ENCODE data around the gene DIRAS1.

Gene DIRAS1, protein sequence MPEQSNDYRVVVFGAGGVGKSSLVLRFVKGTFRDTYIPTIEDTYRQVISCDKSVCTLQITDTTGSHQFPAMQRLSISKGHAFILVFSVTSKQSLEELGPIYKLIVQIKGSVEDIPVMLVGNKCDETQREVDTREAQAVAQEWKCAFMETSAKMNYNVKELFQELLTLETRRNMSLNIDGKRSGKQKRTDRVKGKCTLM

DNA sequence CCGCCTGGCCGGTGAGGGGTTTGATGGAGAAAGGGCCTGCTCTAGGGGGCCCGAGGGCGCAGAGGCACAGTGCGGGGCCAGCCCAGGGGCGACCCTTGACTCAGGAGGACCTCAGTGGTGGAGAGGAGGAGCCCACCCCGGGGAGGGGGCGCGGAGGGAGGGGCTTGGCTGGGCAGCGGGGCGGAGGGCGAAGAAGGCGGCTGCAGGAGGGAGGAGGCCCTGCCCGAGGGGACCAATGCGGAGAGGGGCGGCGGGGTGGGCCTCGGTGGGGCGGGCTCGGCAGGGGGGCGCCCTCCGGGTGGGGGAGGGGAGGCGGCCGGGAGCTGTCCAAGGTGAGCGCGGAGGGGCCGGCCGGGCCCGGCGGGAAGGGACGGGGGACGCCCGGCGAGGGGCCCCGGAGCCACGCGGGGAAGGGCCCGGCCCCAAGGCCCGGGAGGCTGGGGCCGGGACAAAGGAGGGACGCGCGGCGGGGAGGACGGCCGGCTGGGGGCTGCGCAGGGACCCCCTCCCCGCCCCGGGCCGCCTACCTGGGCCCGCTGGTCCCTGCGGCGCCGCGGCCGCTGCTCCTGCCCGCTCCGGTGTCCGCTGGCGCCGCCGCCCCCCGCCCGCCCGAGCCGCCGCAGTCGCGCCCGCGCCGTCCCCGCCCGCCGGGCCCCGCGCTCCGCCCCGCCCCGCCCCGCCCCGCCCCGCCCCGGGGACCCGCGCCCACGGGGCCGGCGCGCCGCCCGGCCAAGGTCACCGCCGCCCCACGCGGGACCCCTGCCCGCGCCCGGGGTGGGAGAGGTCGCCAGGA lies at the start of gene DIRAS1:
DIRAS1 (minus strand) TSS at position 596 of the 793 bp plus-strand sequence. CDS start 3,566 bp downstream, outside the sequence.
- no peak for DNase-seq (ENCODE audit: low spot score)

DNA sequence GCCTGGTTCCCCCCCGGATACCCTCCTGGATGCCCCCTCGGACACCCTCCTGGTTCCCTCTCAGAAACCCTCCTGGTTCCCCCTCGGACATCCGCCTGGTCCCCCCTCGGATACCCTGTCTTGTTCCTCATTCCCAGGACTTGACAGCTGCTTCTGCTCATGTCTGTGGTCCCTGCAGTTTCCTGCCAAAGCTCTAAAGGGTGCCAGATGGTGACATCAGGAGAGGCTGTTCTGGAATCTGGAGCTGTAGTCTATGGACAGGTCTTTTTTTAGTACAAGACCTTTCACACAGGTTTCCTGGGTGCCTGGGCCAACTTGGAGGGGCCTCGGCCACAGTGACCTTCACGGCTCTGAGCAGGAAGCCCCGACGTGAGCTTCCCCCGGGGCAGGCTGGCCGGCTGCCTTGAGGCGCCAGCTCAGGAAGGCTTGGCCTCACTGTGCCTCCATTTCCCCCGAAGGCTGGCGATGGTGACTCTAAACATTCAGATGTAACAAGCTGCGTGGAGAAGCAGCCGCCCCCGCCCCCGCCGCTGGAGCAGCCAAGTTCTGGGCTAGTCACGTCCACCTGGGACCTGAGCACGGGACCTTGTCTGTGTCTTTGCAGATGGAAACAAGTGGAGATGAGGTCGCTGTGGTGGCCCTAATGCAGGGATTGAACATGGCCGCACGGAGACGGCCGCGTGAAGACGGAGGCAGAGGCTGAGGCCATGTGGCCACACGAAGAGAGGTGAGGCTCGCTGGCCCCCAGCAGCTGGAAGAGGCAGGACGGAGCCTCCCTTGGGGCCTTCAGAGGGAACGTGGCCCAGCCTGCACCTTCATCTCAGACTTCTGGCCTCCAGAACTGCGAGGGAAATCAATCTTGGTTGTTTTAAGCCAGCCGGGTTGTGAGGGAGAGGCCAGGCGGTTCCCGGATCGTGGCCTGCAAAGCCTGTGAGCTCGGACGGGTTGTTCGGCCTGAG lies 49.2 kb upstream of the DIRAS1 start:
- DNase-seq (ENCODE audit: low spot score), result no peak

DNA sequence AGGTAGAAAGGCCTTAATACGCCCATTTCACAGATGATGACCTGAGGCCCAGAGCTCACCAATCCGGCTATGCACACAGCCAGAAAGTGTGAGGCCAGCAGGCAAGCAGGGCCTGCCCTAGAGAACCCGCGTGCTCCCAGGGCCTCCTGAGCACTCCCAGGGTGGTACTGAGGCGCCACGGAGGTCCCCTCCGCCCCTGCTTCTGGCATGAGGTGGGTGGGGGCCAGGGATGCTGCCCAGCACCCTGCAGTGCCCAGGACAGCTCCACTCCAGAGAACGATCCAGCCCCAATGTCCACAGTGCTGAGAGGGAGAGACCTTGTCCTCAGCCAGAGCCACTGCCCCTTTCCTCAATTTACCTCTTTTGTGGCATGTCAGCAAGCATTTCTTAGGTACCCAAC lies 48.0 kb upstream of the DIRAS1 start:
- no peak for DNase-seq (ENCODE audit: low spot score)

DNA sequence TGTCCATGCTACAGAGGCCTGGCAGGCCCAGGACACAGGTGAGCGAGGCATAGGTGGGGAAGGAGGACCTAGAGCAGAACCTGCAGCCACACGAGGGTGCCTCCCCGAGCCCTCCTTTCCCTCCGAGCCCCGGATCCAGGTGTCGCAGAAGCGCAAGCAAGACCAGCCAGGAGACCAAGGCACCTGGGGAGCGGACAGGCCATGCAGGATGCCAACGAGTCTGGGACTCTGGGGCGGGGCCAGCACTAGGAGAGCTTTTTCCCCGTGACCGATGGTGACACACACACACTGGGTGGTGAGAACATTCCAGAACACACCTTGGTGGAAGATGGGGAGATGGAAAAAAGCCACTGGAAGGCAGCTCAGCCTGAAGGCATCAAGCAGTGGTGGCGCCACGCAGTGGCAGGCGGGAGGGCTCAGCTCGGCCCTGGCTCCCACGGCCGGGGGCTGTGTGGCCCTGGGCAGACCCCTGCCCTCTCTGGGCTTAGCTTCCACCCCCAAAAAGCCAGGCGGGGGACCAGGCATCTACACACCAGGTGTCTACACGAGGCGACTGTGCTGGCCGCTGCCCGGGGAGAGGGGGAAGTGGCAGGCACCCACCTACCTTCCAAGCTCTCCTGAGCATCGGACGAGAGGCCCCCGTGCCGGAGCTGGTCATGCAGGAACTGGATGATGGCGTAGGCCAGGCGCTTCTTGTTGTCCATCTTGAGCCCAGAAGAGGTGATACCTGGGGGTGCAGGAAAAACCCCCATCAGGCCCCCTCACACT lies 47.4 kb upstream of the DIRAS1 start:
- DNase-seq (ENCODE audit: low spot score), result no peak

DNA sequence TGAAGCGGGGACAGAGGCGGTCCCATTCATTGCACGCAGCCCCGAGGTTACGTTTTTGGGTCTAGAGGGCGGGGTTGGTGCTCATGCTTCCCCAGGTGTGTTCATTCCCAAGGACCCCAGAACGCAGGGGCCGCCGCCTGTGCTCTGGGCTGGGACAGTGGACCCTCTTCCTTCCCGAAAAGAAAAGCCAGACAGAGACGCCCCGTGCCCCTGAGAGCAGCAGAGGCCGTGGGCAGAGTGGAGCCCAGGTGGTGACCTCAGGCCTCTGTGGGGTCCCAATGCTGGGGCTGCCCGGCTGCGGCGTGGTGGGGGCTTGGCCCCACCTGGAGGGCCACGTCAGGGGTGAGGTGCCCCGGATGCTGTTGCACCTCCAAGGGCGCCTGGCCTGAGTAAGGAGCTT lies 46.5 kb upstream of the DIRAS1 start:
- DNase-seq (ENCODE audit: low spot score), result no peak

DNA sequence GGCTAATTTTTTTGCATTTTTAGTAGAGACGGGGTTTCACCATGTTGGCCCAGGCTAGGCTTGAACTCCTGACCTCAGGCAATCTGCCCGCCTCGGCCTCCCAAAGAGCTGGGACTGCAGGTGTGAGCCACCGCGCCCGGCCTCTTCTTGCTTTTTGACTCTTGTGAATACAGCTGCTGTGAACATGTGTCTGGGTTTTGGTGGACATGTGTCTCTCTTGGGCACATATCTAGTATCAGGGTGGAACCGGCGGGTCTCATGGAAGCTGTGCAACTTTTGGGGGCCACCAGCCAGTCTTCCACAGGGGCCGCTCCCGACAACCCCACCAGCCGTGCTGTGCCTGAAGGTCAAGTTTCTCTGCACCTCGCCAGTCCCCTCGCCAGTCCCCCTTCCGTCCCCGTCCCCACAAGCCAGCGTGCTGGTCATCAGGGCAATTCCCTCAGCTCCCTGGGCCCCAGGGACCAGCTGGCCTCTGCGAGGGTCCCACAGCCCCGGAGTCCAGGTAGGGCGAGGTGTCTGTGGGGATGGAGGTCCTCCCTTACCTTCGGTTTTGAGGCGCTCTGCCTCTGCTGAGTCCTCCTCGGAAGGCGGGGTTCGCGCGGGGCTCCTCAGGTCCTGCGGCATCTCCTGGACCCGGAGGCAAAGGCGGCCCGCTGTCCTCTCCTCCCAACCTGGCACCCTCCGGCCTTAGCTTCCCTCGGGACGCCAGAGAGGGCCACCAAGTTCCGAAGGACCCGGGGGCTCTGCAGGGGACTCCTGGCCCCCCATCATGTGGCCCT lies 45.6 kb upstream of the DIRAS1 start:
- no peak for DNase-seq (ENCODE audit: low spot score)

DNA sequence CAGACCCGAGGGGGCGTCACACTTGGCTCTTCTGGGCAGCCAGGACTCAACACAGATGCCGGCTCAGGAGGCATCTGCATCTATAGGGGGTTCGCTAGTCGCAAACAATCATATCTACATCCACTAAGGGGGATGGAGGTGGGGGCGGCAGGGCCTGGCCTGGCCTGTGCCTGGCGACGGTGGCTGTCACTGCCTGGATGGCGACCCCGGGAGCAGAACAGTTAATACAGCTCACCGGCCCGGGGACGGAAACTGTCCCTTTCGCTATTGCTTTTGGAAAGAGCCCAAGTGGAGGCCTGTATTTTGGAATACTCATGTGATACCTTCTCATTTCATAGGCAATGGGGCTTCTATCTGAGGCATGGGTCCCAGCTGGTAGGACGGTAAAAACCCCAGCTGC lies 44.2 kb upstream of the DIRAS1 start:
- DNase-seq (ENCODE audit: low spot score), result no peak

DNA sequence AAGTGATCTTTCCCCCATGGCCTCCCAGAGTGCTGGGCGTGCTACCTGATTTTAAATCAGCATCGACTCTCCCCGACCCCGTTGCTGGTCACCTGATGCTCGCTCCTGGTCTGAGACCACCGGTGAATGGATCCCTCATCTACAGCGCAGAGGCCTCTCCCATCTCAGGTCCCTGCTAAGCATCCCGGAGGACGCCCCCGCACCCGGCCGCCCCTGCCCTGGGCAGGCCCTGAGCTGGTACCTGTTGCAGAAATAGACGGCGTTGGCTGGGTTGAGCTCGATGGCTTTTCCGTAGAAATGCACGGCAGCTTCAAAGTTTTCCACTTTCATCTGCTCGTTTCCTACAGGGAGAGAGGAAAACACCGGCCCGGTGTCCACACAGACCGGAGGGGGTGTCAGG lies 43.8 kb upstream of the DIRAS1 start:
- DNase-seq (ENCODE audit: low spot score), result no peak

DNA sequence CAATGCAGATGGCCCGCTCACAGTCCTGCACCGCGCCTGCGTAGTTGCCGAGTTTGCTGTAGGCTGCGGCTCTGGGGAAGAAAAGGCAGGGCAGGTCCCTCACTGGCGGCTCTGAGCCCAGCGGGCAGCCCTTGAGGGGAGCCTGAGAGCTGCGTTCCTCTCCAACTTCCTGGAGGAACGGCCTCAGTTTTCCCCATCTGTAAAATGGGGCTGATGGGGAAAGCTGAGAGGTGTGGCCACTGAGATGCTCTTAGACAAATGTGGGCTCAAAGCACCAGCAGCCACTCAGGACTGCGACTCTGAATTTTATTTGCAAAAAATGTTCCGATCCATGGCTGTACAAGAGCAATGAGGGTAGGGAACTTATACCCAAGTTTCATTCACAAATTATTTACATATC lies 42.5 kb upstream of the DIRAS1 start:
- DNase-seq (ENCODE audit: low spot score), result no peak

DNA sequence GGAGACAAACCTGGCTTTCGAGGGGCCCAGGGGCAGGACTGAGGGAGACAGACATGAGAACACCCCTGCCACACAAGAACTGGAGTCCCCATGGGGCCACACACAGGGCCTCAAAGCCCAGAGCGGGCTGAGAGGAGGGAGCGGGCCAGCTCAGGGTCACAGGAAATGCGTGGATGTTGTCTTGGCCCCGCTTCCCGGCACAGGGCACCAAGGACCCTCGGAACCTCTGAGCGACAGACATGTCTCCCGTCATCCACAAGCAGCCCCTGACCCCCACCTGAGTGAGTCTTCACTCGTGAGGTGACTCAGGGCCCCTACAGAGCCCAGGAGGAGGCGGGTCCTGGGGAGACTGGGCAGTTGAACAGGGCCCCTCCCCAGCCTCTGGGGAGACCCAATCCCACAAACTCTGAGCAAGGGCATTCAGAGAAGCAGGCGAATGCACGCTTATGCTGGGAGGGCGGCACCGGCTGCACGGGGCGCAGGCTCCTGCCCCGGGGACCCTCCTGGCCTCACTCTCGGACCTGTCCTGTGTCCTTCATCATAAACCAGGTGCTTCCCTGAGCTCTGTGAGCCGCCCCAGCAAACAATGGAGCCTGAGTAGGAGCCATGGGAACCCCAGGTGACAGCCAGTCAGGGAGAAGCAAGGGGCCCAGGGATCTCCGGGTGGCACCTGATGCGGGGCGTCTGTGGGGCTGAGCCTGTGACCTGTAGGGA lies 41.8 kb upstream of the DIRAS1 start:
- no peak for DNase-seq (ENCODE audit: low spot score)

DNA sequence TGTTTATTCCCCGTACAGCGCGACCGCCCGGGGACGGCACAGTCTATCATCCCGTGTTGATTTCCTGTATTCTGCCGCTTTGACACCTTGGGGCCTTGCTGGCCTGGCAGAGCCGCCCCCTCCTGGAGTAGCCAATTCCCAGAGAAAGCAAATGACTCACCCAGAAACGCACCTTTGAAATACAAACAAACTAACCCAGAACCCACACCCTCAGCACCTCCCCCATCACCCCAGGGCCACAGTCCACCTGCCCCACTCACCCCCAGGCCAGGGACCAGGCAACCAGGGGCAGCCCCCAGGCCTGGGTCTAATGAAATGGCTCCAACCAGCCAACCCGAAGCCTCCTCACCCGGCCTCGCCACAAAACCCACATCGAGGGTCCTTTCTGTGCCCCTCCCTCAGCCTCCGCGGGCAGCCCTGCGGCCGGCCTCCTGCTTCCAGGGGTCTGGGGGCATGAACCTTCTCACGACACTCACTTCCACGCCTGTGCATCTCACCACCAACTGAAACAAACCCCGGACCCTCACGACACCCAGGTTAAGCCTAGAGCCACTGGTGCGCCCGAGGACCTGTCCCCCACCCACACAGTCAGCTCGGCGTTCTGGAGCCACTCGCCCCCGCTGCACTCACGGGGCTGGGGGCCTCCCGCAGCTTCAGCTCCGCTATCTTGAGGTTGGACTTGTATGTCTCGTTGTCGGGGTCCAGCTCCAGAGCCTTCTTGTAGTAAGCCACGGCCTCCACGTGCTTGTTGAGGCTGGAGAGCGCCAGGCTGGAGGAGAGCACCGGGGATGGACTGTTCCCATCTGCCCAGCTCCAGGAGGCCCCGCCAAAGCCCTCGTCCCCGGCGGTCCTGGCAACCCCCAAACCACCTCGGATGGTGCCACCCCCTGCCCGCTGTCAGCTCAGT lies 41.0 kb upstream of the DIRAS1 start:
- no peak for DNase-seq (ENCODE audit: low spot score)

DNA sequence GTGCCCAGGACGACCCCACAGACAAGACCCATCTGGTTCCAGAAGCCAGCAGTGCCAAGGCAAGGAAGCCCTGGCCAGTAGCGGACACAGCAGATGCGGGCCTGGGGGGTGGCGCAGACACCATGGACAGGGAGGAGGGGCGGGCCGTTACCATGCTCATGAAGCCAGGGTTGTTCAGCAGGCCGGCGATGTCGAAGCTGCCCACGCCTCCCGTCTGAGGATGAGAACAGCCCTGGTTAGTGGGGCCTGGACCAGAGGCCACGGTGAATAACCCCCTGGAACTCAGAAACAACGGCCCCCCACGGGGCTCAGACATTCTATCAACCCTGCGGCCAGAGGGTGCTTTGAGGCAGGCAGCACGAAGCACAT lies 40.1 kb upstream of the DIRAS1 start:
- no peak for DNase-seq (ENCODE audit: low spot score)

DNA sequence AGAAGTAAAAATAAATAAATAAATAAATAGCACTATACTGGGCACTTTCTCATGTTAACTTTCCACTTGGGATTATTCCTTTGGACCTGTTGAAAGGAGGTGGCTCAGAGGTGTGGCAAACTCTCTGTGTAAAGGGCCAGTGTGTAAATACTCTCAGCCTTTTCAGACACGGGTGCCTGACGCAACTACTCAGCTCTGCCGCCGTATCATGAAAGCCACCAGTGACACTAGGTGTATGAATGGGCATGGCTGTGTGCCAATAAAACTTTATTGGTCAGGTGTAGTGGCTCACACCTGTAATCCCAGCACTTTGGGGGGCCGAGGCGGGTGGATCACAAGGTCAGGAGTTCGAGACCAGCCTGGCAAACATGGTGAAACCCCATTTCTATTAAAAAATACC lies 38.8 kb upstream of the DIRAS1 start:
- DNase-seq (ENCODE audit: low spot score), result no peak

DNA sequence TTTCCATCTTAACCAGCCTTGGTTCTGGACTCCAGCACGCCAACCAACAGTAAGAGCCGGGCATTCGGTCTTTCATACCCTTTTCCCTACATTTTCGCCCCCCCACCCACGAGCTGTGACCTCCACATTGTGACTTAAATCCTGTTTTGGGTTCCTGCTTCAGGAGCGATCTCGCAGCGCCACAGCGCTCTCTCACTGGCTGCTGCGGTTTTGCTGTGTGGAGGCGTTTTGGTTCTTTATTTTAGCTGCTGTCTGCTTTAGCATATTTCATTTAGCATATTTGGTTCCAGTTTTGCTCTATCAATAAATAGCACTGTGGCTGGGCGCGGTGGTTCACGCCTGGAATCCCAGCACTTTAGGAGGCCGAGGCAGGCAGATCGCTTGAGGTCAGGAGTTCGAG lies 38.2 kb upstream of the DIRAS1 start:
- DNase-seq (ENCODE audit: low spot score), result no peak

DNA sequence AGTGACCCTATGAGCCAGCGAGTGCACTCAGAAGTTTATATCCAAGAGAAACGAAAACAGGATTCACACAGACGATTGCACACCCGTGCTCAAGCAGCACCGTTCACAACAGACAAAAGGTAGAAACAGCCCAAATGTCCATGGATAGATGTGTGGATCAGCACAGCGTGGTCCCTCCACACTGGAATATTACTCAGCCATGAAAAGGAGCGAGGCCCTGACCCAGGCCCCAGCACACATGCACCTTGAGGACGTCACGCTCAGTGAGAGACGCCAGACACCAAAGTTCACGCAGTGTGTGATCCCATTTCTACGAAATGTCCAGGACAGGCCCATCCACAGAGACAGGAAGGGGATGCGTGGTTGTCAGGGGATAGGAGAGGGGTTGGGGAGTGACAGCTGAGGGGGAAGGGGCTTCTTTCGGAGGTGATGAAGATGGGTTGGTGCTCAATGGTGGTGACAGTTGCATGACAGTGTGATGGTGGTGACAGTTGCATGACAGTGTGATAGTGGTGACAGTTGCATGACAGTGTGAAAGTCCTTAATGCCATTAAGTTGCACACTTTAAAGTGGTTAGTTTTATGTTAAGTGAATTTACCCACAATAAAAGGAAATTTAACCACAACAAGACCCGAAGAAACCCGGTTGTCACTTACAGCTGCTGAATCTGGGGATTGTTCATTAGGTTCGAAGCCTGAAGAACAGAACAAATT lies 37.6 kb upstream of the DIRAS1 start:
- no peak for DNase-seq (ENCODE audit: low spot score)

DNA sequence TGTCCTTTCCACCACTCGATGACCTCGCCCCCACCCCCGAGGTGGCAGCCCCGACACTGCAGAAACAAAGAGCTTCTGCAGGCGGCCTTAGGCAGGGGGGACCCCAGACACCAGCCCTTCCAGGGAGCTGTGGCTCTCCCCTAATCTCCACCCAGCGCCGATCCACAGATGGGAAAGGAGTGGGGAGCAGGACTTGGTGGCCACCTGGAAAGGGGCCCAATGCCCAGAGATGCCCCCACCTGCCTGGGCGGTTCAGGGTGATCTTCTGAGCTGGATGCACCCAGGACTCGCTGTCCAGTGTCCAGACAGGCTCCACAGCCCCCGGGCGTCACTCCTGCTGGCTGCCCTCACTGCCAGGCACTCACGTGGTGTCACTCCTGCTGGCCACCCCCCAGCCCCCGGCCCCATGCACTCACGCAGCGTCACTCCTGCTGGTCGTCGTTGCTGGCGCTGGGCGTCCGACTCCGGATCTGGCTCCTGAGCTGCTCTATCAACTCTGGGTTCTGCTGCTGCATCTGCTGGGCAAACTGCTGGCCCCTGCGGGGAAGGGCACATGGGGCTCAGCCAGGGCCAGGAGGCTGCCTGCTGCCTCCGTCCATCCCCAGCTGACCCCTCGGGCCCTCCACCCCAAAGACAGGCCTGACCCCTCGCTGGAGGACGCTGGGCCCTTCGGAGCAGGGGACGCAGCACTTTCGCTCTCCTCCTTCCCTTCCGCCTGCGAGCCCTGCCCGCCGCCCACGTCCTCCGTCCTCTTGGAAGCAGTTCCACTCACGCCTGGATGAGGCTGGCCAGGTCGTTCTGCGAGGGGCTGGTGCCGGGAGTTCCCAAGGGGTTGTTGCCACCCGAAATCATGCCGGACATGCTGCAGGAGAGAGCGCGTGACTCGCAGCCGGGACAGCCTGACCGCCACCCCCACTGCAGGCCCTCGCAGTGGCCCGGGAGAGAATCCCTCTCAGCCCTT lies 36.0 kb upstream of the DIRAS1 start:
- no peak for DNase-seq (ENCODE audit: low spot score)

DNA sequence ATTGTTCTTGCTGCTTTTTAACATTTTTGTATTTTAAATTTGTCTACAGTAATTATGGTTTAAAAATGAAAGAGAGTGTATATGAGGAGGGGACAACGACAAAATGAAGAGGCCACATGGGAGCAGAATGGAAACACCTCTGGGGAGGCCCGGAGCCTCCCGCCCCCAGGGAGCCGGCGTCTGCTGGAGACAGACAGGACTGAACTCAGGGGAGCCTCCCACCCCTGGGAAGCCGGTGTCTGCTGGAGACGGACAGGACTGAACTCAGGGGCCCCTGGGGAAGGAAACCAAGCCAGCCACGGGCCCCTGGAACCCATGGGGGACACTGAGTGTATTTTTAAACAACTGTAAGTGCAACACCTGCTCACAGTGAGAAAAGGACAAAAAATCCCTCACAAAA lies 35.3 kb upstream of the DIRAS1 start:
- DNase-seq (ENCODE audit: low spot score), result no peak

DNA sequence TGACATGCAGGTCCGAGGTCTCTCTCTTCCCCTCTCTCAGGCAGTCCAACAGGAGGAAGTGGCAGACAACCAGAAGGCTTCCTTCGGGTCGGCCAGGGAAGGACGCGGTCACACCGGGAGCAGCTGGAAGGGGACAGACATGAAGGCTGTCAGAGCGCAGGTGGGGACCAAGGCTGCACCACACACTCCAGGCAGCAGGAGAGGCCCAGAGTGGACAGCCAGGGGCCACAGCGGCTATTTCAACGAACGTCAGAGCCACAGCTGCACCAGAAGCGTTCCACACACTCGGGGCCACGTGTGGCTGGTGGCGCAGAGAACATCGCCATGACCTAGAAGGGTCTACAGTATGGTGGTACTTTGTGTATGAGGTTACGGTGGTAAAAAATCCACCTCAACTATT lies 34.6 kb upstream of the DIRAS1 start:
- DNase-seq (ENCODE audit: low spot score), result no peak
